GM18861 (cell line): ENCODE measurements around the gene ZNF48.
"Not testable (repeated sequence)": the region's sequence is repeated elsewhere in the genome, so short reads cannot be mapped to it uniquely, and the experiment has no call there.

ENCODE experiments used
- ATAC-seq: cut with Tn5 transposase; IDR thresholded peaks from one replicate; pipeline ENCODE4 v1.9.1; 2021; ENCODE audit not compliant: unreplicated experiment

The ZNF48 gene

DNA sequence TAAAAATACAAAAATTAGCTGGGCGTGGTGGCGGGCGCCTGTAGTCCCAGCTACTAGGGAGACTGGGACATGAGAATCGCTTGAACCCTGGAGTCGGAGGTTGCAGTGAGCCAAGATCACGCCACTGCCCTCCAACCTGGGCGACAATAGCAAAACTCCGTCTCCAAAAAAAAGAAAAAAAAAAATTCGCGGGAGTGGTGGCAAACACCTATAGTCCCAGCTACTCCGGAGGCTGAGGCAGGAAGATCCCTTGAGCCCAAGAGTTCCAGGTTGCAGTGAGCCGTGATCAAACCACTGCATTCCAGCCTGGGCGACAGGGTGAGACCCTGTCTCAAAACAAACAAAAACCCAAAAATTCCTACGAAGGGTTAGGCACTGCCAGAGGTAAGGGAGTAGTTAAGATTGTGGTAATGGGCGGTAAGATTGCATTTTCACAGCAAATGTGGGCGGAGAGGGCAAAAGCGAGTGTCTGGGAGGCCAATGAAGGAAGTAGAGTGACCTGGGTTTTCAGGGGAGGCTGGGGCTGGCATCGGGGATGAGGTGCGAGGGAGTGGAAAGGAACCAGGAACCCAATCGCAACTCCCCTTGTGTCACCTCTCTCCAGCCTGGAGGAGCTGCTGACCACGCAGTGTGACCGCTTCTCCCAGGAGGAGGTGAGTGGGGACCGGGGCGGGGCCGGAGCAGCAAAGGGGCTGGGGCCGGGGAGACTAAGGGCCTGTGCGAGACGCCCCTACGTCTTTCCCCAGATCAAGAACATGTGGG, 18.0 kb upstream of the ZNF48 start:
- no peak for ATAC-seq

DNA sequence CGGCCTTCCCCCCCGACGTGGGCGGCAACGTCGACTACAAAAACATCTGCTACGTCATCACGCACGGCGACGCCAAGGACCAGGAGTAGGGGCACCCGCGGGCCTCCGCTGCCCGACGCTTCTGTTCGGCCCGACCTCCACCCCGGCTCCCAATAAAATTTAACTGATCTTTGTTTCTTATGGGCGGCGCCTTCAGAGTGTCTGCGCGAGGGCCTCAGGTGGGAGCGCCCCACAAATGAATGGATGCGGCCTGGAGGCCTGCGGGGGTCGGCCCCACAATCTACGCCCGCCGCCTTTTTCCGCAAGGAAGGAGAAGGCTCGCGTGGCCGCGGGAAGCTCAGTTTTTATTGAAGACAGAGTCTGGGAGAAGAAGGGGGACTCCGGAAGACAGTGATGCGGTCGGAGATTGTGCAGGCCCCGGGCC, 17.4 kb upstream of the ZNF48 start:
- ATAC-seq: peak; percentile 29

DNA sequence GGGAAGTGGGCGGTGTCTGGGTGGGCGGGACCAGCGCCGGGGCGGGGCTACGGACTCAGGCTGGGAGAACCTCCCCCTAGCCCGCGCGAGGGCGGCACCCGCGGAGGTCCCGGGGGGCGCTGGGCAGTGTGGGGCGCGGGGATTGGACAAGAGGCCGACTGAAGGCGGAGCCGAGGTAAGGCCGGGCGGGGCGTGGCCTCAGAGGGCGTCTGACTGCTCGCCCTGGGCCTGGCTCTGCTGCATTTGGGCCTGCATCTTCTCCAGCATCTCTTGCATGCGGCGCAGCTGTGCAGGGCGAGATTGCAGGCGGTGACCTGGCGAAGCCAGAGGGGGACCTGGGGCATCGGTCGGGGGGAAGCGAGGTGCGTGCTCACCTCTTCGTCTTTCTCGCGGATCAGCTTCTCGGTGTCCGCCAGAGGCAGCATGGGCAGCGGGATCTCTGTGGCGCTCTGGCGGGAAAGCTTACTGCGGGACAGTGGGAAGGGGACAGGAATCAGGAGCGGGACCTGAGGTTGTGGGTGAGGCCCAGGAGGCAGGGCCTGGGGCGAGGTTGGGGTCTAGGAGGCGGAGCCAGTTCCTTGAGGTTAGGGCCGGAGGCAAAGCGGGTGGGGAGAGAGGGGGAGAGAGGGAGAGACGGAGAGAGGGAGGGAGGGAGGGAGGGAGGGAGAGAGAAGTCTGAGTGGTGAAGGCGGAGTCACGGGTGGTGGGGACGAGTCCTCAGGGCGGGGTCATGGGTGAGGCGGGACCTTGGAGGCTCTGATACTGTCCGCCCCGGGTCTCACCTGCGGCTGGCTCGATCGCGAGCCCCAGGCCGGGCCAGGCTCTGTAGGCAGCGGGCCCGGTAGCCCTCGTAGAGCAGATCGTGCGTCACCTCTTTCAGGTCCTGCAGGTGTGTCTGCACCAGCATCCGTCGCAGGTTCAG, 16.7 kb upstream of the ZNF48 start:
- ATAC-seq: peak; percentile 70

DNA sequence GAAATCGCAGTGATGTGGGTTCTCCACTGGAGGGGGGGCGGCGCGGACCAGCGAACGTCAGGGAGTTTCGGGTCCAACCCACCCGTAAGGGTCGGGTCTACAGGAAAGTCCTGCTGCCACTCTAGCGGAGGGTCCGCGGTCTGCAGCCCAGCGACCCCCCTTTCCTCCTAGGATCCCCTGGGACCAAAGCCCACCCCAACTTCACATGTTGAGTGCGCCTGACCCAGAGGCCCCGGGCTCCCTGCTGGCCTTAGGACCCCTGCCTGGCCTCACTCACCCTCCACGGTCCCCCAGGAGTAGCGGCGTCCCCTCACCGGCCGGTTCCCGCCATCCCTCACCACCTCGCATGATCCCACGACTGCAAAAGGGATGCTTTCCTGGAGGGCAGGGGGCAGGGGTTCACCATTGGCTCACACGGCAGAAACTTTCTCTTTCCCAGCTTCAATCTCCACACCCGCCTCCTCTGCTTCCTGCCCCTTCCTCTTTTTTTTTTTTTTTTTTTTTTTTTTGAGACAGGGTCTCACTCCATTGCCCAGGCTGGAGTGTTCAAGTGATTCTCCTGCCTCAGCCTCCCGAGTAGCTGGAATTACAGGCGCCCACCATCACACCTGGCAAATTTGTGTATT, 15.9 kb upstream of the ZNF48 start:
- ATAC-seq: no peak

DNA sequence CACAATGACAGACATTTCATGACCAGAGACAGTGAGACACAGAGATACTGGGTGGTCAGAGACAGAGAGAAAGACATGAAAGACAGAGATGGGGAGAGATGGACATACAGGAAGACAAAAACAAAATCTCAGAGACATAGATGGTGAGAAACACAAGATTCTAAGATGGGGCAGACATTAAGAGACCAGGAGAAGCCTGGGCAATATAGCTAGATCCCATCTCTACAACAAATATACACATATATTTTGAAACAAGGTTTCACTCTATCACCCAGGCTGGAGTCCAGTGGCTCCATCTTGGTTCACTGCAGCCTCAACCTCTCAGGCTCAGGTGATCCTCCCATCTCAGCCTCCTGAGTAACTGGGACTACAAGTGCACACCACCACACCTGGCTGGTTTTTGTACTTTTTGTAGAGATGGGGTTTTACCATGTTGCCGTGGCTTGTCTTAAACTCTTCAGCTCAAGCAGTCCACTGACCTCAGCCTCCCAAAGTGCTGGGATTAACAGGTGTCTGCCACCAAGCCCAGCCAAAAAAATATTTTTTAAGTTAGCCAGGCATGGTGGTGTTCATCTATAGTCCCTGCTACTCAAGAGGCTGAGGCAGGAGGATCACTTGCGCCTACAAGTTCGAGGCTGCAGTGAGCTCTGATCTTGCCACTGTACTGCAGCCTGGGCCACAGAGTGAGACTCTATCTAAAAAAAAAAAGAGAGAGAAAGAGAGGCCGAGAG, 15.0 kb upstream of the ZNF48 start:
- ATAC-seq: no peak

DNA sequence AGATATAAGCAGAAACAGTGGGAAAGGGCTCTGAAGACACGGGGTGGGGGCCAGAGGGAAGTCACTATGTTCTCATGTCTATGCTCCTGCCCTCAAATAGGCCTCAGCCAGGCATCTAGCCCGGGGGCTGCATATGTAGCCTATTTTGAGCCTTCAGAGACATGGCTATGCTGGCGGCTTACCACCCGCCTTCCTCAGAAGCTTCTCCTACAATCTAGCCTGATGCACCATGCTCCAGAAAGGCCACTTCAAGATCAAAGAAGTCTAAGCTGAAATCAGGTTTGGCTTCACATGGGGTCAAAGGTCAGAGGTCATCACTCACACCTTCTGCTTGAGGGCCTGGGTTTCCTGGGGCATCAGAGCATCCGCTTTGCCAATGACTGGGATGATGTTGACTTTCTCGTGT, 14.4 kb upstream of the ZNF48 start:
- ATAC-seq: no peak

DNA sequence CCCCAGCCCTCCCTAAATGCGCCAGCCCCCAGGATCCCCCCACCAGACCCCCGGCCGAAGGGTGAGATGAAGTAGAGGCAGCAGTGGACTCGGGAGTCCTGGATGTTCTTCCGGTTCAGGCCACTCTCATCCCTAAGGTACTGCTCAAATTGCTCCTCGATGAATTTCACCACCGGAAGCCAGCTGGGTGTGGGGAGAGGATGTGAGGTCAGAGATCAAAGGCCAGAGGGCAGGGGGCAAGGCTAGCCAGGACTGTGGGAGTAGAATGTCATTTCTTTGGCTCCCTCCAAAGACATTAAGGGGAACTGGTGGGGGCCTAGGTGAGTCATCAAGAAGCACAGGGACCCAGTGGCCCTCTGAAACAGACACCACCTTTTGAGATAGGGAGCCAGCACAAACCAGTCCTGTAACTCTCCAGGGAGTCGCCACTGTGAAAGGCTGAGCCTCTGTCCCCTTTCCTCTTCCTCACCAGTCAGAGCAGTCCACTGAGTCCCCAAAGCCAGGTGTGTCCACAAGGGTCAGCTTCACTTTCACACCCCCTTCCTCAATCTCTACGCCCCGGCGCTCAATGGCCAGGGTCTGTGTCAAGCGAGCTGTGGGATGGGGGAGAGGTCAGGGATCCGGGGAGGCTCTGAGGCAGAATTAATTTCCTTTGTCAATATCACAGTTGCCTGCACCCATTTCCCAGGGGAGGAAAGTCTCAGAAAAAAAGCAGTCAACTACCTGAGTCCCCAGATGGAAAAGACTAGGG, 13.8 kb upstream of the ZNF48 start:
- ATAC-seq: no peak

DNA sequence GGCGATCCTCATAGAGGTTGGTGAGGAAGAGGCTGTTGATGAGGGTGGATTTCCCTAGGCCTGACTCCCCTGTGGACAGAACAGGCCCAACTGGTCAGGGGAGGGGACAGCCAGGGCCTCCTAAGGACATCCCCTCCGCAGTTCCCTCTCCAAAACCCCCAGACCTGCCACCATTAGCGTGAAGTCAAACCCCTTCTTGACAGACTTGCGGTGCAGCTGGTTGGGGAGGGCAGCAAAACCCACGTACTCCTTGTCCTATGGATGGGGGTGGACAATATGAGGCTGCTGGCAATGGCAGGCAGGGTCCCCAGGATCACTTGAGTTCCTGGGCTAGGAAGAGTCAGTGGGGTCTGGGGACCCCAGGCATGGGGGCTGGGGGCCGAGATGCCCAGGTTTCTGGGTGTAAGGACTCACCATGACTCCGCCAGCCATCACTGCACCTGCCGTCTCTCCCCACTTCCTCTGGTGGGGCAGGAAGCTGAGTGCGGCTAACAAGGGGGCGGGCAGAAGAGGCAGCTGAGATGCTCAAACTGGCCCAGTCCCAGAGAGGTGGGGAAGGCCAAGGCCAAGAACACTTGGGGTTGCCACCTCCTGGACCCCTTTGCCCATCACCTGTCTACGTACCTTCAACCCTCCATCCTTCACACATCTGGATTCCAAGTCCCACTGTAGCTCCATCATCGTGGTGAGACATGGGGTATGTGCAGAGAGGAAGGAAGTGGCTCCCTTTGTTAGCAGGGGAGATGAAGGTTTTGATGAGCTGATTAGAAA, 12.9 kb upstream of the ZNF48 start, which contains the start of gene SEPTIN1:
TSS of gene SEPTIN1 (minus strand) at position 451 of the 771 bp plus-strand sequence. CDS start at position 432, 19 bp downstream.
- no peak for ATAC-seq

DNA sequence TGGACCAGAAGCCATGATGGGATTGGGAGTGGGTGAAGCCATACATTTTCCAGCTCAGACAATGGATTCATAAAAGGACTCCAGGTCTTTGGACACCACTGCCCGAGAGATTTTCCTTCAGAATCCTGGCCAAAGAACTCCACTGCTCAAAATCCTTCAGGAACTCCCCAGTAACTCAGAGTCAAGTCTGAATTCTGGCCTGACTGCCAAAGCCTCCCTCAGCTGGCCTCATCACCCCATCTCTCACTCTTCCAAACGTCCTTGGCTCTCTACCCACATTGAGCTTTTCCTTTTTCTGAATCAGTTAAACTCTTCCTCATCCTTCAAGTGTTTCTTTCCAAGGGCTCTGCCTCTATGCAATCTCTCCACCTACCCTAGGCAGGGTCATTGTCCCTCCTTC, 11.7 kb upstream of the ZNF48 start:
- ATAC-seq: no peak

DNA sequence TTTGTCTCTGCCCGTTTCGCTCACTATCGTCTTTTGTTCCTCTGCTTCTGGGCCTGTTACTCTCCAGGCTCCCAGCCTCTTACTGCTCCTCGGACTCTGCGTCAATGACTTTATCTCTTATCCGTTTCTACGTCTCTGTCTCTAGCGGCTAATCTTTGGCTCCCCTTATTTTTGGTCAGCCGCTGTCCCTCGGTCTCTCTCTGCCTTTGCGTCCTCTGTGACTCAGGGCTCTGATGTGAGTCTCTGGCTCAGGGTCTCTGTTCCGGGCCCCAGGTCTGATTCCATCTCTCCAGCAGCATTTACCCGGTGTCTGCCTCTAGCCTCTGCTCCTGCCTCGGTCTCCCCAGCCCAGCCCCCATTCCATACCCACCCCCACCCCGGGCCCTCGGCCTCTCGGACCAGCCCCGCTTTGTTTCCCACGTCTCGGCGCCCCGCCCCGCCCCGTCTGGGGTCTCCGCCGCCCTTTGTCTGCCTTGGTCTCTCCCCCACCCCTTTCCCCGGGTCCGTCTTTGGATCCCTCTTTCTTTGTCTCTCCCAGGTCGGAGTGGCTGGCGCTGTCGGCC, 547 bp upstream of the ZNF48 start:
- no peak for ATAC-seq

DNA sequence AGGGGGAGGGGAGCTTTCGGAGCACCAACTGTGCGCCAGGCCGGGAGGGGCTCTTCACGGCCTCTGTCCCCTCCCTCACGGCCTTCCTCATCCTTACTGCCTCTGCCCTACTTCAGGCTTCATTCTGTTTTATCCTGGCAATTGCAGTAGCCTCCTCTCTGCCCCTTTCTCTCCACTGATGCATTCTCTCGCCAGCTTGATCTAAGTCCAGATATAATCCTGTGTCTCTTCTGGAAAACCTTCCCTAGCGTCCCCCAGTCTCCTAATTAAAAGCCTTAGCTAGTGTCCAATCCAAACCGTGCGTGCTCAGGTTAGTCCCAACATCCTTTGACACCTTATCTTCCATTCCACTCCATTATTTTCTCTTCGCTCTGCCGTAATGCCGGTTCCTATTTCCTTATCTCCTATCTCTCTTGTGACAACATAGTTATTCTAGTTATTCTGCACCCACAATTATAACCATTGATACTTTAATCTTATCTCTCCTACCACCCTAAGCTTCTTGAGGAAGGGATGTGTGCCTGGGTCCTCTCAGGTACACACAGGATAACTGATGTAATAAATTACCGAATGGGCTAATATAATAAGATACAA, 869 bp downstream of the ZNF48 start:
- ATAC-seq: no peak

DNA sequence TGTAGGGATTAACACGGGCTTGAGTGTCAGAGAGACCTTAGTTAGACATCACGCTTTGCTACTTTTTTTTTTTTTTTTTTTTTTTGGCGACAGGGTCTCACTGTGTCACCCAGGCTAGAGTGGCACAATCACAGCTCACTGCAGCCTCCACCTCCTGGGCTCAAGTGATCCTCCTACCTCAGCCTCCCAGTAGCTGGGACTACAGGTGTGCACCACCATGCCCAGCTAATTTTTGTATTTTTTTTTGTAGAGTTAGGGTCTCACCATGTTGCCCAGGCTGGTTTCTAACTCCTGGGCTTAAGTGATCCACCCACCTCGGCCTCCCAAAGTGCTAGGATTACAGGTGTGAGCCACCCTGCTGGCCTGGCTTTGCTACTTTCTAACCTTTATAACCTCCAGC, 1.4 kb downstream of the ZNF48 start:
- ATAC-seq: not testable (repeated sequence)

DNA sequence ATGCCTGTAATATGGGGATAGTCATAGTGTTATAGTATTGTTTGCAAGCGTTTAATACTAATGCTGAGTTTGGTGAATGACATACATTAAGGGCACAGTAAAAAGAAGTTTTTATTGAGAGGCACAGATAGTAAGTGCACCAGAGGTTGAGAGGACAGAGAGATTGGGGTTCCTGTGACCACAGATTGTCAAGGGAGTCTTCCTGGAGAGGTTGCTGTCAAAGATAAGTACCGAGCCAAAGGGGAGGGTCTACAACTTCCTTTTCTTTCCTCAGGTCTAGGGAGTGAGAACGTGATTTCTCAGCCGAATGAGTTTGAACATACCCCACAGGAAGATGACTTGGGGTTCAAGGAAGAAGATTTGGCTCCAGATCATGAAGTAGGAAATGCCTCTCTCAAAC, 1.8 kb downstream of the ZNF48 start:
- no peak for ATAC-seq

DNA sequence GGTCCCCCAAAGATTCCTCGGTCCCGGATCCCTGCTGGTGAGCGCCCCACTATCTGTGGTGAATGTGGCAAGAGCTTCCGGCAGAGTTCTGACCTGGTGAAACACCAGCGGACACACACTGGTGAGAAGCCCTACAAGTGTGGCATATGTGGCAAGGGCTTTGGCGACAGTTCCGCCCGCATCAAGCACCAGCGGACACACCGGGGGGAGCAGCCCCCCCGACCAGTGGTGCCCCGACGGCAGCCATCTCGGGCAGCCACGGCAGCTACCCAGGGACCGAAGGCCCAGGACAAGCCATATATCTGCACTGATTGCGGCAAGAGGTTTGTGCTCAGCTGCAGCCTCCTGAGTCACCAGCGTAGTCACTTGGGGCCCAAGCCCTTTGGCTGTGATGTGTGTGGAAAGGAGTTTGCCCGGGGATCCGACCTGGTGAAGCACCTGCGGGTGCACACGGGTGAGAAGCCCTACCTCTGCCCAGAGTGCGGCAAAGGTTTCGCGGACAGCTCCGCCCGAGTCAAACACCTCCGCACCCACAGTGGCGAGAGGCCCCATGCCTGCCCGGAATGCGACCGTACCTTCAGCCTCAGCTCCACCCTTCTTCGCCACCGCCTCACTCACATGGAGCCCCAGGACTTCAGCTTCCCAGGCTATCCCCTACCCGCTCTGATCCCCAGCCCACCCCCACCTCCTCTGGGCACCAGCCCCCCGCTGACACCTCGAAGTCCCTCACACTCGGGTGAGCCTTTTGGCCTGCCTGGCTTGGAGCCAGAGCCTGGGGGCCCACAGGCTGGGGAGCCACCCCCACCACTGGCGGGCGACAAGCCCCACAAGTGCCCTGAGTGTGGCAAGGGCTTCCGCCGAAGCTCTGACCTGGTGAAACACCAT, 2.8 kb downstream of the ZNF48 start:
- no peak for ATAC-seq

DNA sequence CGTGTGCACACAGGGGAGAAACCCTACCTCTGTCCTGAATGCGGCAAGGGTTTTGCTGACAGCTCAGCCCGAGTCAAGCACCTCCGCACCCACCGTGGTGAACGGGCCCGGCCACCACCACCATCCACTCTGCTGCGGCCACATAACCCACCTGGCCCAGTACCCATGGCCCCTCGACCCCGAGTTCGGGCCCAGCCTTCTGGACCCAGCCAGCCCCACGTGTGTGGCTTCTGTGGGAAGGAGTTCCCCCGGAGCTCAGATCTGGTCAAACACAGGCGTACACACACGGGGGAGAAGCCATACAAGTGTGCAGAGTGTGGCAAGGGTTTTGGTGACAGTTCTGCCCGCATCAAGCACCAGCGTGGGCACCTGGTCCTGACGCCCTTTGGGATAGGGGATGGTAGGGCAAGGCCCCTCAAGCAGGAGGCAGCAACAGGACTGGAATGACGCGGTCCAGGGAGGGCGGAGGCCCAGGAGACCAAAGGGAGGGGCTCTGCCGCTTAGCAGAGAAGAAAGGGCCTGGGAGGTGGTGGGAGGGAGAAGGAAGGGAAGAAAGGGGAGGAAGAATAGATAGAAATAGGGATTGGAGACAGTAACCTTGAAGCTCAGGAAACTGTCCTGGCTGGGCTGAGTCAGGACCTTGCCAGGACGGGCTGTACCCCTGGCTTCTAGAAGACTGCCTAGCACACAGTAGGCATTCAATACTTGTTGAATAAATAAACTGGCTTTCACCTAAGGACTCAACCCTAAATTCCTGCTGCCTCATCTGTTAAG, 3.6 kb downstream of the ZNF48 start:
- ATAC-seq: no peak

DNA sequence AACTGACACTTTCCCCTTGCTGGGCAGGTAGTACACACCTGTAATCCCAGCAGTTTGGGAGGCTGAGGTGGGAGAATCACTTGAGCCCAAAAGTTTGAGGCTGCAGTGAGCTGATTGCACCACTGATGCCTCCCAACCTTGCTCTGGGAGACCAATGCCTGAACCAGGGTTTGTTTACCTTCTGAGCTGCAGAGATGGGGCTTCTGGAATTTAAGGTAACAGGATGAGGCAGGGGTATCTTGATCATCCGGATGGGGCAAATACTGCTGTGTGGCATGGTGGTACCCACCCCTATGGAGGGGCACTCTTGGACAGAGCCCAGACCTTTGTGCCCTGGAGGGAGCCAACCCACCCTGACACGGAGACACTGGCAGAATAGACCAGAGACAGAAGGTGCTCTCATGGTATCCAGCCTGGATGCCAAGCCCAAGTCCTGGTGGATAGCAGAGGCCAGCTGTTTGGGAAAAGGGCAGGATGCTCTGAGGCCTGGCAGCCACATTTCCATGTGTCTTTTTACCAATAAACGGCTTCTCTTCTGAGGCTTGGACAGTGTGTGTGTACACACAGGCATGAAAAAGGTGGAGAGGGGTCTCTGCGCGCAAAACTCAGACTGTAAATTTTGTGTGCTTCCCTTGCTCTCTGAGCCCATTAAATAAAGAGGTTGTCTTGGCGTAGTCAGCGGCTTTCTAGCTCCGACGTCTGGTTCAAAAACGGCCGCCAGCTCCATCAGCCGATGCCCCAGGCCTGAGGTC, 4.4 kb downstream of the ZNF48 start:
- ATAC-seq: no peak
